HUES6 (cell line): ENCODE results near the gene PHOX2A.
A peak's percentile ranks its signal among the peaks of the same experiment; 100 is the strongest.

Experiments
- H3K27ac ChIP-seq: 2 replicates; pipeline ENCODE4 v1.7.0; 2013; ENCODE audit warnings: low read depth, mild to moderate bottlenecking, low read length, inconsistent platforms
- H3K27me3 ChIP-seq: 2 replicates; pipeline ENCODE4 v1.6.1; 2013; ENCODE audit warnings: low read length; ENCODE audit not compliant: control insufficient read depth, insufficient read depth
- H3K36me3 ChIP-seq: 2 replicates; pipeline ENCODE4 v1.6.1; 2013; ENCODE audit warnings: low read length; ENCODE audit not compliant: control insufficient read depth, insufficient read depth
- H3K4me1 ChIP-seq: 2 replicates; pipeline ENCODE4 v1.6.1; 2013; ENCODE audit warnings: low read length; ENCODE audit not compliant: control insufficient read depth, insufficient read depth
- H3K4me3 ChIP-seq: 2 replicates; pipeline ENCODE4 v1.5.1; 2013; ENCODE audit warnings: low read depth, low read length
- H3K9ac ChIP-seq: one replicate; pipeline ENCODE4 v1.6.1; 2013; ENCODE audit warnings: mild to moderate bottlenecking, low read length
- H3K9me3 ChIP-seq: 2 replicates; pipeline ENCODE4 v1.6.1; 2013; ENCODE audit warnings: low read depth, low read length; ENCODE audit not compliant: control insufficient read depth, insufficient read depth

PHOX2A gene

GRCh38 chr11:72249961-72250360 lies 6.0 kb upstream of the PHOX2A start:
- H3K36me3 ChIP-seq: no peaks in the 10 kb centered on the region
- no peak overlapping the region for H3K4me3 ChIP-seq
- peaks cover 8% of the 10 kb centered on the region; the same call in 1 of the 2 replicates for H3K4me1 ChIP-seq
- H3K9me3 ChIP-seq: no peaks in the 10 kb centered on the region
- peaks cover 67% of the 10 kb centered on the region for H3K27me3 ChIP-seq
- no peak overlapping the region for H3K27ac ChIP-seq
- H3K9ac ChIP-seq: no peak overlapping the region

- Histone ChIP-seq H3K27ac (no peak overlapping the region), H3K27me3 (peaks cover 82% of the 10 kb centered on the region), H3K9ac (no peak overlapping the region)
These were observed 3.6 kb upstream of the PHOX2A start for GRCh38 chr11:72247584-72247983.

GRCh38 chr11:72245263-72245816 lies 1.4 kb upstream of the PHOX2A start:
- Histone ChIP-seq H3K4me3 (peak overlapping the region; percentile 67), H3K27ac (no peak overlapping the region), H3K27me3 (peaks cover 94% of the 10 kb centered on the region), H3K36me3 (no peaks in the 10 kb centered on the region), H3K9me3 (no peaks in the 10 kb centered on the region), H3K4me1 (peaks cover 22% of the 10 kb centered on the region), H3K9ac (no peak overlapping the region)

More at GRCh38 chr11:72247584-72247983, 3.6 kb upstream of the PHOX2A start:
- Histone ChIP-seq H3K9me3 (no peaks in the 10 kb centered on the region), H3K4me1 (peaks cover 15% of the 10 kb centered on the region; the same call in 1 of the 2 replicates), H3K4me3 (no peak overlapping the region), H3K36me3 (no peaks in the 10 kb centered on the region)

GRCh38 chr11:72244361-72245262 lies 636 bp upstream of the PHOX2A start:
- Histone ChIP-seq H3K9me3 (no peaks in the 10 kb centered on the region), H3K9ac (no peak overlapping the region), H3K36me3 (no peaks in the 10 kb centered on the region), H3K4me1 (peaks cover 26% of the 10 kb centered on the region), H3K27ac (no peak overlapping the region), H3K4me3 (peak overlapping the region; percentile 67), H3K27me3 (peaks cover 94% of the 10 kb centered on the region)

GRCh38 chr11:72243173-72244059 lies 560 bp downstream of the PHOX2A start:
- Histone ChIP-seq H3K27me3 (peaks cover 95% of the 10 kb centered on the region), H3K36me3 (no peaks in the 10 kb centered on the region), H3K9ac (no peak overlapping the region), H3K4me1 (peaks cover 30% of the 10 kb centered on the region), H3K4me3 (peak overlapping the region; percentile 67), H3K27ac (no peak overlapping the region), H3K9me3 (no peaks in the 10 kb centered on the region)

- Histone ChIP-seq H3K27ac (no peak overlapping the region), H3K9ac (no peak overlapping the region), H3K36me3 (peaks cover 7% of the 10 kb centered on the region), H3K4me1 (peaks cover 39% of the 10 kb centered on the region), H3K9me3 (no peaks in the 10 kb centered on the region), H3K4me3 (no peak overlapping the region), H3K27me3 (peaks cover 82% of the 10 kb centered on the region)
These were observed 1.8 kb downstream of the PHOX2A start for GRCh38 chr11:72242141-72242540.

GRCh38 chr11:72241291-72241781 lies 2.6 kb downstream of the PHOX2A start:
- Histone ChIP-seq H3K4me1 (peaks cover 40% of the 10 kb centered on the region), H3K4me3 (0 out of 2 replicates have a peak overlapping the region, but pooled peaks have one; percentile 47), H3K9me3 (no peaks in the 10 kb centered on the region), H3K27ac (no peak overlapping the region), H3K27me3 (peaks cover 74% of the 10 kb centered on the region), H3K9ac (no peak overlapping the region), H3K36me3 (peaks cover 15% of the 10 kb centered on the region)

- H3K9me3 ChIP-seq: no peaks in the 10 kb centered on the region
- H3K4me1 ChIP-seq: peaks cover 40% of the 10 kb centered on the region
- peaks cover 21% of the 10 kb centered on the region for H3K36me3 ChIP-seq
- H3K27me3 ChIP-seq: peaks cover 67% of the 10 kb centered on the region
- no peak overlapping the region for H3K27ac ChIP-seq
- peak overlapping the region; percentile 47 for H3K4me3 ChIP-seq
- peak overlapping the region; percentile 15 for H3K9ac ChIP-seq
These were observed 3.3 kb downstream of the PHOX2A start for GRCh38 chr11:72240461-72241290.

- Histone ChIP-seq H3K36me3 (peaks cover 28% of the 10 kb centered on the region), H3K27me3 (peaks cover 60% of the 10 kb centered on the region), H3K4me1 (peaks cover 37% of the 10 kb centered on the region), H3K4me3 (peak overlapping the region; percentile 47), H3K9ac (peak overlapping the region; percentile 15), H3K27ac (no peak overlapping the region), H3K9me3 (no peaks in the 10 kb centered on the region)
These were observed 4.0 kb downstream of the PHOX2A start for GRCh38 chr11:72239849-72240460.
